ENCODE measurements around the gene WASHC4.
A peak's percentile ranks its signal among the peaks of the same experiment; 100 is the strongest.

The WASHC4 gene

GRCh38 chr12:105077435-105077834 is 30.1 kb upstream of the WASHC4 start:
- Histone ChIP-seq H3K4me1 (ENCODE audit: control insufficient read depth, insufficient read depth, low read length, poor library complexity, severe bottlenecking) (no peaks in the 10 kb centered on the region), H3K27ac (ENCODE audit: insufficient read depth, low read length, poor library complexity, severe bottlenecking) (no peak overlapping the region), H3K36me3 (ENCODE audit: control insufficient read depth, insufficient read depth, low read length) (no peaks in the 10 kb centered on the region), H3K27me3 (replicated peaks; ENCODE audit: control insufficient read depth, insufficient read depth, low read length, poor library complexity, severe bottlenecking) (no peaks in the 10 kb centered on the region), H3K9me3 (ENCODE audit: control insufficient read depth, low read length) (no peaks in the 10 kb centered on the region), H3K4me3 (ENCODE audit: insufficient read depth, low read depth, low read length, poor library complexity, severe bottlenecking) (no peak overlapping the region)
- no peak for DNase-seq

DNA sequence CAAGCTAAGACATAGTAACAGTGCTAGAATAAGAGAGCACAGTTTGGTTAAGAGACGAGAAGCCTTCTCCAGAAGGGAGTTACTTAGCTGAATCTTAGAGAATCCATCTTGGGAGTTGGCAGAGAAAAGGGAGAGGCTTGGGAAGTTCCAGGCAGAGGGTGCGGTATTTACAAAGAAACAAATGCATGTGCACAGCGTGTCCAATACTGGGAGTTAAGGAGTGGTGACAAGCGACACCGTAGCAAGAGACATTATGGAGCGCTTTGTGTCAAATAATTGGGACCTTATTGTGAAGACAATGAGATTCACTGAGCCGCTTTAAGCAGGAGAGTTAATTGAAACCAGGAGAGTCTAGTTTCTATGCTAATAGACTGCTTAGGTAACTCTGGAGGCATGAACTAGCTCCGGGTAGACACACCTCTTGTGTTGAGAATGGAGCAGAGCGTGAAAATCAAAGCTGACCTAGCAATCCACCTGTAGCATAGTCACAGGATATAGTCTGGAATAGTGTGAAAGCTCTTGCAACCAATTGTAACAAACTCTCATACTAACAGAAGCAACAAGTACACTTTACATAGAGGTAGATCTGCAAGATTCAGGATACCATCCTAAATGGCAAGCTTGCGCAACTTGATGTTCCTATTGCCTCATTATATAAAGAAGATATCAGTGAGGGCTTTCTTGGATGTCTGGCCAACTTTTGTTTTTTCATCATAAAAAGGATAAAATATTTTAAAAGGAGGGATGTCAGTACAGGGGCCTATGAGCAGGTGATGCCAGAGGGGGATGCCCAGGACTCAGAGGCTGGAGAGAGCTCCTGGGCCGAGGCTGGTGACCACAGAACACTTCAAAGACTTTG is 28.6 kb upstream of the WASHC4 start:
- Histone ChIP-seq H3K9me3 (ENCODE audit: control insufficient read depth, low read length) (no peaks in the 10 kb centered on the region), H3K36me3 (ENCODE audit: control insufficient read depth, insufficient read depth, low read length) (no peaks in the 10 kb centered on the region), H3K27ac (ENCODE audit: insufficient read depth, low read length, poor library complexity, severe bottlenecking) (no peak overlapping the region), H3K27me3 (replicated peaks; ENCODE audit: control insufficient read depth, insufficient read depth, low read length, poor library complexity, severe bottlenecking) (peaks cover 2% of the 10 kb centered on the region), H3K4me1 (ENCODE audit: control insufficient read depth, insufficient read depth, low read length, poor library complexity, severe bottlenecking) (peaks cover 5% of the 10 kb centered on the region), H3K4me3 (ENCODE audit: insufficient read depth, low read depth, low read length, poor library complexity, severe bottlenecking) (no peak overlapping the region)
- DNase-seq: no peak

DNA sequence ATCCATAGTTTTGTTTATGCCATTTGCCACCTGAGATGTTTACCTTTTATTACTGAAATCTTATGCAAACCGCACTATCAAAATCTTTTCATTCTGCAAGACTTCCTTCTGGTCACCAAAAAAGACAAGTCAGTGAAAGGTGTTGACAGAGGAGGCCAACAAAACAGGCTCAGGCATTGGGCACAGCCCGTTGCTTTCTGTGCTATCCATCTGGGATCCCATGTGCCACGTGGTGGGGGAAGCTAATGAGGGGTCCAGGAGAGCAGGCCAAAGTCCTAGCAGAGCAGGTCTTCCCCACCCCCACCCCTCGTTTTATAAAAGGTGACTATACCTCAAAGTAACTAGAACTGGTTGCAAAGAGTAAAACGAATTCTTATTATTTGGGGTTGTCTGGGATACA is 24.5 kb upstream of the WASHC4 start:
- no peak for DNase-seq
- H3K9me3 ChIP-seq (ENCODE audit: control insufficient read depth, low read length): no peaks in the 10 kb centered on the region
- no peak overlapping the region for H3K4me3 ChIP-seq (ENCODE audit: insufficient read depth, low read depth, low read length, poor library complexity, severe bottlenecking)
- peaks cover 8% of the 10 kb centered on the region for H3K4me1 ChIP-seq (ENCODE audit: control insufficient read depth, insufficient read depth, low read length, poor library complexity, severe bottlenecking)
- H3K27ac ChIP-seq (ENCODE audit: insufficient read depth, low read length, poor library complexity, severe bottlenecking): no peak overlapping the region
- H3K36me3 ChIP-seq (ENCODE audit: control insufficient read depth, insufficient read depth, low read length): no peaks in the 10 kb centered on the region
- H3K27me3 ChIP-seq (replicated peaks; ENCODE audit: control insufficient read depth, insufficient read depth, low read length, poor library complexity, severe bottlenecking): peaks cover 2% of the 10 kb centered on the region

- Histone ChIP-seq H3K27ac (ENCODE audit: insufficient read depth, low read length, poor library complexity, severe bottlenecking) (no peak overlapping the region), H3K36me3 (ENCODE audit: control insufficient read depth, insufficient read depth, low read length) (no peaks in the 10 kb centered on the region), H3K9me3 (ENCODE audit: control insufficient read depth, low read length) (no peaks in the 10 kb centered on the region), H3K27me3 (replicated peaks; ENCODE audit: control insufficient read depth, insufficient read depth, low read length, poor library complexity, severe bottlenecking) (peaks cover 2% of the 10 kb centered on the region), H3K4me1 (ENCODE audit: control insufficient read depth, insufficient read depth, low read length, poor library complexity, severe bottlenecking) (peaks cover 8% of the 10 kb centered on the region), H3K4me3 (ENCODE audit: insufficient read depth, low read depth, low read length, poor library complexity, severe bottlenecking) (peak overlapping the region; percentile 48)
- DNase-seq: no peak
Observed at GRCh38 chr12:105083551-105084105, 23.9 kb upstream of the WASHC4 start.

DNA sequence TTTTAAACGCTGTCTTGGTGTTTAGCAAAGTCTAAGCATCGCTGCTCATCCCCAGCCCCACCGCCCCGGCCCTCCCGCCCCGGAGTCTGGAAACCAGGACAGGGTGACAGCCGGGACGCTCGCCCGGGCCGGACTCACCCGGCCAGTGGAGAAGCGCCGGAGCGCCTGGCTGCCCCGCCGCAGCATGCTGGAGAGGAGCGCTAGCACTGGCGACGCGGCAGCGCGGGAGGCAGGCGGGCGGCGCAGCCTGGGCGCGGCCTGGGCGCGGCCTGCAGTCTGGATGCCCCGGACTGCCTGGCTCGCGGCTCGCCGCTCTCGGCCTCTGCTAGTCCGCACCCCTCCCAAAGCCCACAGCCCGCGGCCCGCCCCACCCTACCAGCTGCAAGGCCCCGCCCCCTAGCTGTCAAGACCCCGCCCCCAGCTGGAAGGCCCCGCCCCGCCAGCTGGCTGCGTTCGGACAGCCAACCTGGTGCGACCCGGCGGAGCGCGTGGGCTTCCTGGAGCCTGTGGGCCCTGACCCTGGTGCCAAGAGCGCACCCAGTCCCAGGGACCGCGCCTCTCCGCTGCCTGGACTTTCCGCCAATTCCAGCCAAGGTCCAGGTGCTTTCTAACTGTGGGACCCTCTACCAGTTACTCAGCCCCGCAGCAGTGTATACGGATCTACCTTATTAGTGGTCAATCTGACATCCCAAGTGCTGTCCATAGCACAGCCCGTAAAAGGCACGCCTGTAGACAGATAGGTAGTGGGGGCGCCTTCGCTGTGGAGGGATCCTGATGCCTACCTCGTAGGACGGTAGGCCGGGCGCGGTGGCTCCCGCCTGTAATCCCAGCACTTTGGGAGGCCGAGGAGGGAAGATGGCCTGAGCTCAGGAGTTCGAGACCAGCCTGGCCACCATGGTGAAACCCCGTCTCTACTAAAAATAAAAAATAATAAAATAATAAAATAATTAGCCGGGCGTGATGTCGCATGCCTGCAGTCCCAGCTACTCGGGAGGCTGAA is 23.0 kb upstream of the WASHC4 start, which contains the start of gene ALDH1L2:
Gene ALDH1L2, minus strand, starts transcription at position 208 of the 1,000 bp plus-strand sequence. Its CDS starts 22 bp downstream, at position 186.
- peak; percentile 15 to 36 (median 22) for DNase-seq
- Histone ChIP-seq H3K9me3 (ENCODE audit: control insufficient read depth, low read length) (no peaks in the 10 kb centered on the region), H3K27ac (ENCODE audit: insufficient read depth, low read length, poor library complexity, severe bottlenecking) (no peak within 1 kb of the TSS), H3K4me1 (ENCODE audit: control insufficient read depth, insufficient read depth, low read length, poor library complexity, severe bottlenecking) (peaks cover 8% of the 10 kb centered on the region), H3K27me3 (replicated peaks; ENCODE audit: control insufficient read depth, insufficient read depth, low read length, poor library complexity, severe bottlenecking) (peaks cover 2% of the 10 kb centered on the region), H3K36me3 (ENCODE audit: control insufficient read depth, insufficient read depth, low read length) (no peaks in the 10 kb centered on the region), H3K4me3 (ENCODE audit: insufficient read depth, low read depth, low read length, poor library complexity, severe bottlenecking) (peak within 1 kb of the TSS; percentile 48)

GRCh38 chr12:105085501-105085900 is 22.0 kb upstream of the WASHC4 start:
- Histone ChIP-seq H3K27ac (ENCODE audit: insufficient read depth, low read length, poor library complexity, severe bottlenecking) (no peak overlapping the region), H3K9me3 (ENCODE audit: control insufficient read depth, low read length) (no peaks in the 10 kb centered on the region), H3K36me3 (ENCODE audit: control insufficient read depth, insufficient read depth, low read length) (no peaks in the 10 kb centered on the region), H3K4me1 (ENCODE audit: control insufficient read depth, insufficient read depth, low read length, poor library complexity, severe bottlenecking) (peaks cover 8% of the 10 kb centered on the region), H3K4me3 (ENCODE audit: insufficient read depth, low read depth, low read length, poor library complexity, severe bottlenecking) (no peak overlapping the region), H3K27me3 (replicated peaks; ENCODE audit: control insufficient read depth, insufficient read depth, low read length, poor library complexity, severe bottlenecking) (peaks cover 2% of the 10 kb centered on the region)
- no peak for DNase-seq

- Histone ChIP-seq H3K27me3 (replicated peaks; ENCODE audit: control insufficient read depth, insufficient read depth, low read length, poor library complexity, severe bottlenecking) (no peaks in the 10 kb centered on the region), H3K36me3 (ENCODE audit: control insufficient read depth, insufficient read depth, low read length) (no peaks in the 10 kb centered on the region), H3K4me3 (ENCODE audit: insufficient read depth, low read depth, low read length, poor library complexity, severe bottlenecking) (no peak overlapping the region), H3K4me1 (ENCODE audit: control insufficient read depth, insufficient read depth, low read length, poor library complexity, severe bottlenecking) (no peaks in the 10 kb centered on the region), H3K27ac (ENCODE audit: insufficient read depth, low read length, poor library complexity, severe bottlenecking) (no peak overlapping the region), H3K9me3 (ENCODE audit: control insufficient read depth, low read length) (no peaks in the 10 kb centered on the region)
- no peak for DNase-seq
Observed at GRCh38 chr12:105089817-105090216, 17.7 kb upstream of the WASHC4 start.

DNA sequence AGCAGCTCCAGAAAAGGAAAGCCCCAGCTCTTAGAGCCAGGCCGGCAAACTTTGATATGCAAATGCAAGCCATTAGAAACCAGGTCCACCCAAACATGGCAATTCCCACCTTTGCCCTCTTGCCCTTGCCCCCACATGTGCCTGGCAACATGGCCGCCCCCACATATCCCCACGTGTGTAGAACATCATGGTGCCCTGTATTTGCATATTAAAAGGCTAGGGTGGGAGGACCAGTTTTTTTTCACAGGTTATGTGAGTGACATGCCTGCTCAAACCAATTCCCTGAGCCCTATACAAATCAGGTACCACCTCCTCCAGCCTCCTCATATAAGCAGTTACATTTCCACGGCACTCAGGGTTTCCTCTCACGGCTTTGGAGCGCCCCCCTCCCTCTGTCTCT is 17.2 kb upstream of the WASHC4 start:
- Histone ChIP-seq H3K9me3 (ENCODE audit: control insufficient read depth, low read length) (no peaks in the 10 kb centered on the region), H3K36me3 (ENCODE audit: control insufficient read depth, insufficient read depth, low read length) (no peaks in the 10 kb centered on the region), H3K4me3 (ENCODE audit: insufficient read depth, low read depth, low read length, poor library complexity, severe bottlenecking) (no peak overlapping the region), H3K4me1 (ENCODE audit: control insufficient read depth, insufficient read depth, low read length, poor library complexity, severe bottlenecking) (no peaks in the 10 kb centered on the region), H3K27me3 (replicated peaks; ENCODE audit: control insufficient read depth, insufficient read depth, low read length, poor library complexity, severe bottlenecking) (no peaks in the 10 kb centered on the region), H3K27ac (ENCODE audit: insufficient read depth, low read length, poor library complexity, severe bottlenecking) (no peak overlapping the region)
- DNase-seq: no peak

- no peaks in the 10 kb centered on the region for H3K27me3 ChIP-seq (replicated peaks; ENCODE audit: control insufficient read depth, insufficient read depth, low read length, poor library complexity, severe bottlenecking)
- no peak for DNase-seq
- H3K27ac ChIP-seq (ENCODE audit: insufficient read depth, low read length, poor library complexity, severe bottlenecking): no peak overlapping the region
- H3K9me3 ChIP-seq (ENCODE audit: control insufficient read depth, low read length): no peaks in the 10 kb centered on the region
- no peaks in the 10 kb centered on the region for H3K4me1 ChIP-seq (ENCODE audit: control insufficient read depth, insufficient read depth, low read length, poor library complexity, severe bottlenecking)
- no peak overlapping the region for H3K4me3 ChIP-seq (ENCODE audit: insufficient read depth, low read depth, low read length, poor library complexity, severe bottlenecking)
- no peaks in the 10 kb centered on the region for H3K36me3 ChIP-seq (ENCODE audit: control insufficient read depth, insufficient read depth, low read length)
Observed at GRCh38 chr12:105091476-105092206, 15.9 kb upstream of the WASHC4 start.
